Activated T-helper 1 cell treated with anti-CD3 and anti-CD28 coated beads, Interleukin-12 subunit alpha, Interleukin-12 subunit beta, Interleukin-2, Interleukin-4 antibody, amounts not matched to agents 30 ng/mL and 10 ng/mL and 1 ng/mL, durations not matched to agents 14 hours and 24 hours and 36 hours (primary cell): Measurements from ENCODE around the gene MUTYH. TPM values are rescaled to one million over a fixed set of nuclear protein-coding genes. Genes with fewer than 3 reads are reported as not detected.
"Not testable (repeated sequence)": the region's sequence is repeated elsewhere in the genome, so short reads cannot be mapped to it uniquely, and the experiment has no call there.

Source experiments
- DNase-seq: peaks from one replicate; pipeline ENCODE4 v3.0.0; 2021; ENCODE audit warnings: low spot score
- H3K27ac Mint-ChIP-seq: one replicate; pipeline ENCODE4 v1.8.0; 2021; ENCODE audit warnings: mild to moderate bottlenecking, mixed read lengths
- H3K27me3 Mint-ChIP-seq: one replicate; pipeline ENCODE4 v1.8.0; 2022; ENCODE audit warnings: mild to moderate bottlenecking, moderate library complexity, mixed read lengths; ENCODE audit not compliant: insufficient read depth
- H3K36me3 Mint-ChIP-seq: one replicate; pipeline ENCODE4 v1.8.0; 2021; ENCODE audit warnings: low read depth, mixed read lengths
- H3K4me1 Mint-ChIP-seq: one replicate; pipeline ENCODE4 v1.8.0; 2021; ENCODE audit warnings: low read depth, mixed read lengths
- H3K4me3 Mint-ChIP-seq: one replicate; pipeline ENCODE4 v1.8.0; 2021; ENCODE audit warnings: mild to moderate bottlenecking, moderate library complexity, mixed read lengths
- H3K9me3 Mint-ChIP-seq: one replicate; pipeline ENCODE4 v1.8.0; 2021; ENCODE audit warnings: mixed read lengths
- intact Hi-C: fragments of 100-400 bp; cut with micrococcal nuclease; formaldehyde crosslinking; loops from one replicate; pipeline ENCODE4 v1.15.1; 2024
- total RNA-seq: library from RNA; stranded (reverse); gene quantifications from 2 replicates; pipeline ENCODE4 v1.2.3, GENCODE V29; 2022

Gene MUTYH
- total RNA-seq, 1 donor from 2014 or later, result 53.4 TPM

GRCh38 chr1:45365051-45365450 is 24.8 kb upstream of the MUTYH start:
- Mint-ChIP-seq H3K4me1 (peaks cover 2% of the 10 kb centered on the region), H3K9me3 (no peaks in the 10 kb centered on the region), H3K27ac (no peak overlapping the region), H3K36me3 (no peaks in the 10 kb centered on the region), H3K4me3 (no peak overlapping the region), H3K27me3 (no peaks in the 10 kb centered on the region)
- DNase-seq, result no peak
- intact Hi-C loops, result no loop called here

GRCh38 chr1:45364294-45364693 is 24.1 kb upstream of the MUTYH start:
- intact Hi-C loops, result no loop called here
- no peak for DNase-seq
- H3K27ac Mint-ChIP-seq, result no peak overlapping the region
- H3K27me3 Mint-ChIP-seq, result no peaks in the 10 kb centered on the region
- H3K9me3 Mint-ChIP-seq, result no peaks in the 10 kb centered on the region
- no peaks in the 10 kb centered on the region for H3K36me3 Mint-ChIP-seq
- H3K4me1 Mint-ChIP-seq, result peaks cover 5% of the 10 kb centered on the region
- no peak overlapping the region for H3K4me3 Mint-ChIP-seq

- H3K4me1 Mint-ChIP-seq, DNase-seq, H3K4me3 Mint-ChIP-seq, H3K36me3 Mint-ChIP-seq, H3K9me3 Mint-ChIP-seq, H3K27me3 Mint-ChIP-seq, H3K27ac Mint-ChIP-seq, intact Hi-C loops: not testable (repeated sequence)
Observed at GRCh38 chr1:45360981-45361380, 20.7 kb upstream of the MUTYH start.

GRCh38 chr1:45359882-45360513 is 19.8 kb upstream of the MUTYH start:
- no peaks in the 10 kb centered on the region for H3K36me3 Mint-ChIP-seq
- intact Hi-C loops, result loop anchor here (1.0 kb wide), 2 partner anchors 133 to 210 kb away; no protein-coding TSS in a partner anchor
- peaks cover 2% of the 10 kb centered on the region for H3K27me3 Mint-ChIP-seq
- no peak overlapping the region for H3K4me3 Mint-ChIP-seq
- H3K4me1 Mint-ChIP-seq, result peaks cover 5% of the 10 kb centered on the region
- no peak overlapping the region for H3K27ac Mint-ChIP-seq
- H3K9me3 Mint-ChIP-seq, result no peaks in the 10 kb centered on the region
- DNase-seq, result peak; percentile 5

- Mint-ChIP-seq H3K36me3 (no peaks in the 10 kb centered on the region), H3K27ac (no peak overlapping the region), H3K27me3 (peaks cover 2% of the 10 kb centered on the region), H3K9me3 (no peaks in the 10 kb centered on the region), H3K4me3 (no peak overlapping the region), H3K4me1 (peaks cover 5% of the 10 kb centered on the region)
- no peak for DNase-seq
- intact Hi-C loops, result no loop called here
Observed at GRCh38 chr1:45356186-45356585, 15.9 kb upstream of the MUTYH start.

- Mint-ChIP-seq H3K27ac (no peak overlapping the region), H3K4me3 (no peak overlapping the region), H3K36me3 (no peaks in the 10 kb centered on the region), H3K4me1 (peaks cover 5% of the 10 kb centered on the region), H3K9me3 (no peaks in the 10 kb centered on the region), H3K27me3 (peaks cover 2% of the 10 kb centered on the region)
- intact Hi-C loops, result no loop called here
- no peak for DNase-seq
Observed at GRCh38 chr1:45355683-45356082, 15.4 kb upstream of the MUTYH start.

GRCh38 chr1:45354838-45355237 is 14.6 kb upstream of the MUTYH start:
- Mint-ChIP-seq H3K27ac (no peak overlapping the region), H3K4me1 (peaks cover 1% of the 10 kb centered on the region), H3K4me3 (no peak overlapping the region), H3K9me3 (no peaks in the 10 kb centered on the region), H3K36me3 (no peaks in the 10 kb centered on the region), H3K27me3 (peaks cover 2% of the 10 kb centered on the region)
- intact Hi-C loops, result no loop called here
- no peak for DNase-seq

GRCh38 chr1:45353685-45354084 is 13.4 kb upstream of the MUTYH start:
- no peak for DNase-seq
- intact Hi-C loops, result no loop called here
- H3K27me3 Mint-ChIP-seq, result peaks cover 2% of the 10 kb centered on the region
- H3K9me3 Mint-ChIP-seq, result no peaks in the 10 kb centered on the region
- H3K4me3 Mint-ChIP-seq, result no peak overlapping the region
- no peaks in the 10 kb centered on the region for H3K36me3 Mint-ChIP-seq
- no peak overlapping the region for H3K27ac Mint-ChIP-seq
- no peaks in the 10 kb centered on the region for H3K4me1 Mint-ChIP-seq

GRCh38 chr1:45351508-45351907 is 11.3 kb upstream of the MUTYH start:
- no peak overlapping the region for H3K4me3 Mint-ChIP-seq
- H3K27ac Mint-ChIP-seq, result no peak overlapping the region

GRCh38 chr1:45348966-45349677 is 8.9 kb upstream of the MUTYH start:
- H3K4me3 Mint-ChIP-seq, result no peak overlapping the region
- H3K27ac Mint-ChIP-seq, result no peak overlapping the region
- H3K27me3 Mint-ChIP-seq, result no peaks in the 10 kb centered on the region
- no peaks in the 10 kb centered on the region for H3K9me3 Mint-ChIP-seq
- no peaks in the 10 kb centered on the region for H3K4me1 Mint-ChIP-seq
- H3K36me3 Mint-ChIP-seq, result peaks cover 12% of the 10 kb centered on the region
- intact Hi-C loops, result no loop called here
- no peak for DNase-seq

More at GRCh38 chr1:45351508-45351907, 11.3 kb upstream of the MUTYH start:
- intact Hi-C loops, result no loop called here
- Mint-ChIP-seq H3K4me1 (no peaks in the 10 kb centered on the region), H3K27me3 (no peaks in the 10 kb centered on the region), H3K9me3 (no peaks in the 10 kb centered on the region), H3K36me3 (no peaks in the 10 kb centered on the region)
- no peak for DNase-seq

GRCh38 chr1:45348609-45348965 is 8.3 kb upstream of the MUTYH start:
- Mint-ChIP-seq H3K27me3 (no peaks in the 10 kb centered on the region), H3K9me3 (no peaks in the 10 kb centered on the region), H3K4me3 (no peak overlapping the region), H3K27ac (no peak overlapping the region), H3K36me3 (peaks cover 15% of the 10 kb centered on the region), H3K4me1 (no peaks in the 10 kb centered on the region)
- intact Hi-C loops, result no loop called here
- DNase-seq, result no peak

- intact Hi-C loops, result no loop called here
- H3K36me3 Mint-ChIP-seq, result peaks cover 18% of the 10 kb centered on the region
- no peaks in the 10 kb centered on the region for H3K9me3 Mint-ChIP-seq
- H3K4me1 Mint-ChIP-seq, result no peaks in the 10 kb centered on the region
- DNase-seq, result no peak
- H3K27me3 Mint-ChIP-seq, result no peaks in the 10 kb centered on the region
- no peak overlapping the region for H3K27ac Mint-ChIP-seq
- H3K4me3 Mint-ChIP-seq, result no peak overlapping the region
Observed at GRCh38 chr1:45348020-45348419, 7.8 kb upstream of the MUTYH start.

GRCh38 chr1:45346473-45346872 is 6.2 kb upstream of the MUTYH start:
- no peak for DNase-seq
- H3K9me3 Mint-ChIP-seq, result no peaks in the 10 kb centered on the region
- peaks cover 11% of the 10 kb centered on the region for H3K4me1 Mint-ChIP-seq
- no peak overlapping the region for H3K4me3 Mint-ChIP-seq
- no peaks in the 10 kb centered on the region for H3K27me3 Mint-ChIP-seq
- peaks cover 25% of the 10 kb centered on the region for H3K36me3 Mint-ChIP-seq
- no peak overlapping the region for H3K27ac Mint-ChIP-seq
- intact Hi-C loops, result no loop called here
